HG03565 (cell line): ENCODE results near the gene CNP.

ENCODE experiments used
- ATAC-seq: cut with Tn5 transposase; IDR thresholded peaks from one replicate; pipeline ENCODE4 v1.9.1; 2021; ENCODE audit warnings: mild to moderate bottlenecking, moderate library complexity; ENCODE audit not compliant: unreplicated experiment

Gene CNP

DNA sequence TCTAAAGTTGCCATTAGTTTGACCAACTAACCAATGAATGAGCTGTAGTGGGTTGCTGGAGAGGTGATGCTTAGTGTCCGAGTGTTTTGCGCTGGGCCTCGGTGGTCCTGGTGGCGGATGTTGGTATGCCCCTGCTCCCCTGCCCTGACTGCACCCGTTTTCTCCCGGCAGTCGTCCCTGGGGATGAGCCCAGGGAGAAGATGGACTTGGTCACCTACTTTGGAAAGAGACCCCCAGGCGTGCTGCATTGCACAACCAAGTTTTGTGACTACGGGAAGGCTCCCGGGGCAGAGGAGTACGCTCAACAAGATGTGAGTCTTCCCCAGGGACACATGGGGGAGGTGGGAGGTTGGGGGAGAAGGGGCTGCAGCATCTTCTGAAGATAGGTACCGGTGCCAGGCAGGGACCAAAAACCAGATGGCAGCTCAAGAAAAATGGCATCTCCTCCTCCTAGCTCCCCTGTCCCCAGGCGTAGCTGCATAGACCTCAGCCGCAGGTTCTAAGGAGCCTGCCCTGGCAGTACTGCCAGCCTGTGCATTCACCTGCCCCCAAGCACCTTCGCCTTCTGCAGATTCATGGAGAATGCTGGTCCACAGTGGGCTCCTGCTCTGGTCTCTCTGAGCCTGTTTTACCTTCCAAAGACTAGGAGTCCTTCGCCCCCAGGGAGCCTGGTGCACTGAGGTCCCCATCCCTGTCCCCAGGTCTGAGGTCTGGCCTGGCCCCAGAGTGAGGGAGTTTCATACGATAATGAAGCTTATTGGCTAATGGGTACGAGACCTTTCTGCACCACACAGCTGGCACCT is 5.3 kb downstream of the CNP start:
- no peak for ATAC-seq

DNA sequence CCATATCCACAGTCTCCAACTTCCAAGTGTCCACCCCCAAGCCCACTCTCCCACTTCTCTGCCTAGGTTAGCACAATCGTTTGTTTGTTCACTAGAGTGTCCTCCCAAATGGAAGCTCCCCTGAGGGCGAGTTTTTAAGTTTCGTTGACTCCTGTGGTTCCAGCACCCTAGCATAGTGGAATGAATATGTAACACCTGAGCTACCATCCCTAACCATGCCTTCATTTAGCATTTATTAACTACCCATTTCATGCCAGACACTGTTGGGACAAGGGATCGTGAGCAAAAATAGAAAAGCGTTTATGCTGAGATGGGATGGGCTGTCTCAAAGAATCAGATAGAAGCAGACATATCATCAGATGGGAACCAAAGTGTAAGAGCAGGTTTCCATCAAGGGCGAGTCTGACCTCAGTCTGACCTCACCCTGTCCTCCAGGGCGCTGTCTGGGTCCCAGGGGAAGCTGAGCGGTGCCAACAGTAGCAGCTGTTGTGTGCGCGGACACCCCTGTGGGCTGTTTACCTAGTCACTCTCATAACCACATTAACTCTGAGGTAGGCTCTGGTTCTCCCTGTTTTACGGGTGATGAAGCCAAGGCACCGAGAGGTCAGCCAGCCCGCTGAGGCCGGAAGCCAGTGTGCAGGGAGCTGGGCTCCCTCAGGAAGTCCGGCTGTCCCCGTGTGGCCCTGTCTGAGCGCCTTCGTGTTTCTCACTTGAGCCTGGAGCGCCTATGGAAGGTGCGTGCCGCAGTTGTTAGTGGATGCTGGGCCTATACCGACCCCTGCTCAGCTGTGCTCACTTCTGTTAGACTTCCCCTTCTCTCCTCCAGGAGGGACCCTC is 6.2 kb downstream of the CNP start:
- ATAC-seq, result no peak

DNA sequence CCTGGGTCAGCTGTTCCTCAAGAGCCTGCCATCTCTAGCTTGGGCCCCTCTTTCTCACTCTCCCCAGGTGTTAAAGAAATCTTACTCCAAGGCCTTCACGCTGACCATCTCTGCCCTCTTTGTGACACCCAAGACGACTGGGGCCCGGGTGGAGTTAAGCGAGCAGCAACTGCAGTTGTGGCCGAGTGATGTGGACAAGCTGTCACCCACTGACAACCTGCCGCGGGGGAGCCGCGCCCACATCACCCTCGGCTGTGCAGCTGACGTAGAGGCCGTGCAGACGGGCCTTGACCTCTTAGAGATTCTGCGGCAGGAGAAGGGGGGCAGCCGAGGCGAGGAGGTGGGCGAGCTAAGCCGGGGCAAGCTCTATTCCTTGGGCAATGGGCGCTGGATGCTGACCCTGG is 6.8 kb downstream of the CNP start:
- ATAC-seq, result no peak

DNA sequence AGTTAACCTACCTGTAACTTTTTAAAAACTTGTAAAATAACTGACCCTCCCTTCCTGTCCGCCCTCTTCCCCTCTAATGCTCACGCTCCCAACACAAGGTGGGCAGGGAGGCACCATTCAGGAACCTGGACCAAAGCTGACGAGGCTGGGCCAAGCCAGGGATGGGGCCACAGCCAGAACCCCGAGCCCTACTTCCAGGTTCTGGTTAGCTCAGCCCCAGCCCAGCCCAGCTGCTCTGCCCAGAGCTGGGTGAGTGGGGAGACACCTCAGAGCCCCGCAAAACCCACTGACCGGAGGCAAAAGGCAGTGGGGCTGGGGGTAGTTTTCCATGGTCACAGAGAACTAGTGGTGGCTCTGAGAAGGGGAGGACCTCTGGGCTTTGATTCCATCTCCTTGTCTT is 7.4 kb downstream of the CNP start:
- ATAC-seq, result no peak

DNA sequence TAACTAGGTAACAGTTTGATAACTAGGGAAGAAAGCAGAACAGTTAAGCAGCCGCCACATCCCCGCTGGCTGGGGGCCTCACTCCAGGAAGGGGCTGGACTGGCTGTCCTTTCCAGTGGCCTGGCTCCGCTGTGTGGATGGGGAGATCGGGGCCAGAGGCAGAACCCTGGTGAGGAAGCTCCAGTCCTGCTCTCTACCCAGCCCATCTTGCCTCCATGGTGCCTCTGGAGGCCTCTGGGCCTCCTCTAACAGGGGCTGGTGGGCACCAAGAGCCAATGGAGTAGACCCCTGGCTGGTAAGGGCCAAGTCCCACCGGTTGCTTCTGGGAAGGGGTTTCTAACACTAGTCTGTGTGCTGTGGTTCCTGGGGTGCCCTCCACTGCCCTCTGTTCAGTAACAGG is 8.1 kb downstream of the CNP start:
- no peak for ATAC-seq

DNA sequence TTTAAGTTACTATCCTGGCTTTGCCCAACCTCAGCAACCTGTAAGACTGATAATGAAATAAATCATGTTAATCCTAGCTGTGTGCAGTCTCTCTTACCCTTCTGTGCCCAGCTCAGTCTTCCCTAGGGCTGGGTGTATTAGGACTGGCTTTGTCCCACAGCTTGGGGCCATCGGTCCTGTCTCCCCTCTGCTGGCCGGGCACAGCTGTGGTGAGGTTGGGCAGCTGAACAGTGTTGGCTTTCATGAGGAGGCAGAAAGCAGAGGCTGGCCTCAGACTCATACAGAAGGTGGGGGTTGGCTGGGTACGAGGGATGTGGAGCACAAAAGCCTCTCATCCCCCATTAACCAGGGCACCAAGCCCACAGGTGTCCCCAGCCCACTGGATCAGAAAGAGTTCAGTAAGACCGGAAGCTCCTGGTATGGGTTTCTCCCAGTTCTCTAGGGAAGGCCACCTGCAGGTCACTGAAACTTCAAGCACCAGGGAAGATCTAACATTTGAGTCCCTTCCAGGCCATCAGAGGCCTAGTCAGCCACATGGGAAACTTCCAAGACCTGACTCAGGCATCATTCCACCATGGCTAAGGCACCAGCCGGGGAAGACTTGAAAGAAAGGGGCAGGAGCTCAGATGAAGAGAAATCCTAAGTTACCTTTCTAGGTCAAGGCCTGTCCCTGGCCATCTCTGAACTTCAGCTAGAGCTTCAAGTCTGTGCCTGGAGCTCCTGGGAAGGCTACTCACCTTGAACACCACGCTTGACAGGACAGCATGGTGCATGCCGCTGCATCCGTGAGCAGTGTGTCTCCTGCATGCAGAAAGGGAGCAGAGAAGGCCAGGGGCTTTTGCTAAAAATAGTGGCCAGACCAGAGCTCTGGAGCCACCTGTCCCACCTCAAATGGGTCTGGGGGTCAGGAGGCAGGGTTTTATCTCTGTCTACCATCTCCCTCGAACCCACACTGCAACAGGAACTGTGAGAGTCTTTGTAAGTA is 8.8 kb downstream of the CNP start:
- ATAC-seq, result no peak

DNA sequence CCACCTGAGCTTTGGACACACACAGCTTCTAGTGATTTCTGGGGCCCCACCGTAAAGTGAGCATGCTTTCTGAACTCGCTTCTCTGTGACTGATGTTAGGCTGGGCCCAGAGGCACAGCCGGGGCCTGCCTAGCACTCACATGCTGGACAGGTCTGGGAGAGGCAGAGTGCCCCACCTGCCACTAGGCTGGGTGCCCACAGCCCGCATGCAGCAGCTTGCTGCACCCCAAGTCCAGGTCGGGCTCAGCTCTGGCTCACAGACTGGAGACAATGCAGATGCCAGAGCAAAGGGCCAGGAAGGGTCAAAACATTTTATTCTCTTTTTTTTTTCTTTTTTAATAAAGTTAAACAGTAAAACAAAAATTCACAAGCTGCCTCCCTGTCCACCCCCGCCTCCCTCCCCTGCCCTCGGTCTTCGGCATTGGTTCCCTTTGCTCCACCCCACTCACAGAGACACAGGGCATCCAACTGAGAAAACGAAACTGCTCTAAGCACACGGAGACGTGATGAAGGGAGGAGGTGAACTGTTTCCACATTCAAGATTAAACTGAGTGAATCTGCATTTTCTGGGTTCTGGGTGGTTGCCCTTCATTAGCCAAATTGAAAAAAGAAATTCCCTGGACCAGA is 9.7 kb downstream of the CNP start:
- ATAC-seq, result no peak

DNA sequence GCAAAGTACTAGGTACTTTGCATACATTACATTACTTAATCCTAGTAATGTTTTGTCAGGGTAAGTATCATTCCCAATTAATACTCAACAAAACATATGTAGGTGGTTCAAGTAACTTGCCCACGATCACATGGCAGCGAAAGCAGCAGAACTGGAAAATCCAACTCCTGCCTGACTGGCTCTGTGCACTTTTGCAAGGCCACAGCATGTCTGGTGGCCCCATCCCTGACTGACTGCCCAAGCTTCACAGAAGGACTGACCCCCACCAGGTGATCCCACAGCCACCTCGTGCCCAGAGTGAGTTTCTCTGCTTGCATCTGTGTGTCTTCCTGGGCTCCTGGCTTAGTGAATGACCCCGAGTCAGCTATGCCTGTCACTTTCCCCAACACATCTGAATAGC is 11.4 kb downstream of the CNP start:
- no peak for ATAC-seq

DNA sequence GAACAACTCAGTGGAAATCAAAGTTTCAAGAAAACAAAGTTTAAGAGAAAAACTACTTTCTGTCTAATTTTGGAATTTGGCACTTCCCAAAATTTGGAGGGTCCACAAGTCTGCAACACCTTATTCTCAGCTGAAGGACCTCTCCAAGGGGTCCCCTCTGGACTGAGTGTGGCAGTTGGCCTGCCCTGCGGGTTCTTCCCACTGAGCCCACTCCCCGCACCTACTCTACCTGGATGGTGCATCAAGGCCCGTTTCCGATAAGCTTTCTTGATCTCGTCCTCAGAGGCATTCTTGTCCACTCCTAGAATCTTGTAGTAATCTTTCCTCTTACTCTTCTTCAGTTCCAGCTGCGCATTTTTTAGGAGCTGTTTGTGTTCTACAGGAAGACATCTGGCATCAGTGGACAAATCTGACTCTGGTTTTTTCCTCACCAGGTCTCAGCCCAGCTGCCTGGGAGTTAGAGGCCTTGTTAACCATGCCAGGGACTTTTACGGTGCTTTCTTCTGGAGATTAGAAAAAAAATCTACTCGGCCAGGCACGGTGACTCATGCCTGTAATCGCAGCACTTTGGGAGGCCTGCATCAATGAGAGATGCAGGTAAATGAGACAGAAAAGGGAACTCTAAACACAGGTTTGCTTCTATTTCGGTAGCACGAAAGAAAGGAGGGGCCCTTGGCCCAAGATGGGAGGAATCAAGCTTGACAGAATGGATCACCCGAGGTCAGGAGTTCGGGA is 15.6 kb downstream of the CNP start:
- no peak for ATAC-seq

DNA sequence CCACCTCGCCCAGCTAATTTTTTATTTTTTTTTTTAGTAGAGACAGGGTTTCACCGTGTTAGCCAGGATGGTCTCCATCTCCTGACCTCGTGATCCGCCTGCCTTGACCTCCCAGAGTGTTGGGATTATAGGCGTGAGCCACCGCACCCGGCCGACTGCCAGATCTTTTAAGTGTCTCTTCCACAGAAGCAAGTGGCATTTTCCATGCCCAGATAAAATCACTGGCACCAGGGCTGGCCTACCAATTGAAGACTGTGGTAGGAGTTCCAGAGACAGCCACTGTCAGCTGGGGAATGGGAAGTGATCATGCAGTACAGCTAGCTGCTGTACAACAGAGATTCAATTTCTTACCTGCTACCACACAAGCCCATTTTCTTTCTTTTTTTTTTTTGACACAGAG is 17.9 kb downstream of the CNP start:
- ATAC-seq, result no peak

DNA sequence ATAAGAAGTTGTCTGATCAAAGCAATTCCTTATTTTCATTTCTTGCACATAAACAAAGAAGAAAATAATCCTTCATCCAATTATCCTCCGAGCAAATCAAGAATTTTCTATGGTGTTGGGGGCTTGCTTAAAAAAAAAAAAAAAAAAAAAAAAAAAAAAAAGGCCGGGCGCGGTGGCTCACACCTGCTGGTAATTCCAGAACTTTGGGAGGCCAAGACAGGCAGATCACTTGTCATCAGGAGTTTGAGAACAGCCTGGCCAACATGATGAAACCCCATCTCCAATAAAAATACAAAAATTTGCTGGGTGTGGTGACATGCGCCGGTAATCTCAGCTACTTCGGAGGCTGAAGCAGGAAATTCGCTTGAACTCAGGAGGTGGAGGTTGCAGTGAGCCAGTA is 19.3 kb downstream of the CNP start:
- ATAC-seq, result no peak

DNA sequence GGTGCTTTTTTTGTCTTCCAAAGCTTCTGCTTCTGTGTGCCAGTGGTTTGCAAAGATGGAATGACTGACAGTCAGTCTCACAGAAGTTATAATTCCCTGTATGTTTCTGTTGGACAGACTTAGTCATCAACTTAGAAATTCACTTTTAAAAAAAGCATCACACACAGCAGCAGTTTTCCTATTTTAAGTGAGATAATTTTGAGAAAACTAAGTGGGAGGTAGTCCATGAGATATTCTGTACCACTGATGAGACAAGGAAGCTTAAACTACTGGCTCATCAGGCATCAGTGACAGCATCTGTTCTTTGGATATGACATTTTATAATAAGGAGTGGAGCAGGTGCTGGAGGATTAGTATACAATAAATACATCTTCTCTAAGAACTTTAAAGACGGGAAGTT is 20.0 kb downstream of the CNP start:
- no peak for ATAC-seq

DNA sequence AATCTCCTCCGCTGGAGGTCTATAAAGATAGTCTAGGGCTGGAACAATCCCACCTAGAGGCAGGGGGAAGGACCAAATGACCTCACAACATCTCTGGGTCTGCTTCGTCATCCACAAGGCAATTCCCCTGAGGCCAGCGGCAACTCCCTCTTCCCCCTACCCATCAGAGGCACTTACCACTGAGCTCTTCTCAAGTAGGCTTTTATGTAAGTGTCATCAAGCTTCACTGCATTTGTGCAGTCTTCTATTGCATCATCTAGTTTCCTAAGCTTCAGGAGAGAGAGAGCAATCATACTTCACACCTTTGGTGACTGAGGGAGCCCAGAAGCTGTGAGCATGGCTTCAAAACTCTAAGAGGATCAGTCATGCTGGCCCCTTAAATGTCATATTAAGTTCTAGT is 21.0 kb downstream of the CNP start:
- no peak for ATAC-seq

DNA sequence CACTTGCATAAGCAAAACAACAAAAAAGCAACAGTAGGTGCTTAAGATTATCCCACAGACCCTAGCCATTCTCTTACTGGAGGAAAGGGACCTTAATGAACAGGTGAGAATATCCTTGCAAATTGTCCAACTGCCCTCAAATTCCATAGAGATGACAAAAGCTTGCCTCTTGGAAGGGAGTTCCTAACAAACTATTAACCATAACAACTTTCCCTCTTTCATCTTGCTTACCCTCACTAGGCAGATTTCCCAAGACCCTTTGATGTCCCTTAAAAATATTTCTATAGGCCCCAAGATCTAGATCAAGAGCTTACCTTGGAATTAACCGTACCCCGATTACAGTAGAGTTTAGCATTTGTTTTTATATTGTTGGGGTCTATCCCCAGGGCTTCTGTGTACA is 21.8 kb downstream of the CNP start:
- no peak for ATAC-seq

DNA sequence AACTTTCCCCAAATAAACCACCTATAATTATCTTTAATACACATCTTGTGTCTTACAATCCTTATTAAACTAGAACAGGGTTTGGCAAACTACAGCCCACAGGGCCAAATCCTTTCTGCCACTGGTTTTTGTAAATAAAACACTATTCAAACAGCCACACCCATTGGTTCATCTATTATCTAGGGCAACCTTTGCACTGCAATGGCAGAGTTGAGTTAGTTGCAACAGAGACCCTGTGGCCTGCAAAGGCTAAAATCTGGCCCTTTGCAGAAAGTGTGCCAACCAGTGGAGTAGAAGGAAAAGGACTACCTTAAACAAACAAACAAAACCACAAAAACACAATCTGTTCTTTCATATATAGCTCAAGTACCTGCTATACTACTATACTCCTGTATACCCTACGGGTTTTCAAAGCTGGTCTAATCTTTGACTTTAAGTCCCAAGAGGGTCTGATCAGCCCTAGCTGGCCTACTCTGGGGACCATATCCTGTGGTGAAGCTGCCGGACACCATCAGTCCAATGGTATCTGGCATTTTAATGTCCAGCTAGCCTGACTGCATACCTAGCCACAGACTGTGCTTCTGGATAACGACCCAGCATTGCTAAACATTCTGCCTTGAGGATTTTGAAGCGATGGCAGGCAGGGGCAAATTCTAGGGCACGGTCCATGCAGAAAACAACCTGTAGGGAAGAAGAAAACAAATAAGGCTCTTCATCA is 23.3 kb downstream of the CNP start:
- ATAC-seq, result no peak

DNA sequence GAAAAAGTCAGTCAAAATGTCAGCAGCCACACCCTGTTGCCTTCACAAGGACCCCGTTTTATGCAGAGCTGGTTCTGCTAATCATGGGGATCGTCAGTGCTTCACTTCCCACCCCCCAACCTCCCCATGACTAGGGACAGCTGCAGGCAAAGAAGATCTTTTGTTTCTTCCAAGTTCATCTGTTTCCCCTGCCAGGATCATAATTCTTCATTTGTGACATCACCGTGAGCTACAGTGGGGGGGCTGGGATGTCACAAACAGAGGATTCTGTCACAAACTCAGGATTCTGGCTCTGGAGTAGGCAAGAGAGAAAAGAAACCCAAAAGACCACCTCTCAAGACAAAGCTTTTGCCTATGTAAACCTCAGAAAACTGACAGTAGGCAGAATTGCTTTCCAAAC is 26.0 kb downstream of the CNP start:
- ATAC-seq, result no peak

DNA sequence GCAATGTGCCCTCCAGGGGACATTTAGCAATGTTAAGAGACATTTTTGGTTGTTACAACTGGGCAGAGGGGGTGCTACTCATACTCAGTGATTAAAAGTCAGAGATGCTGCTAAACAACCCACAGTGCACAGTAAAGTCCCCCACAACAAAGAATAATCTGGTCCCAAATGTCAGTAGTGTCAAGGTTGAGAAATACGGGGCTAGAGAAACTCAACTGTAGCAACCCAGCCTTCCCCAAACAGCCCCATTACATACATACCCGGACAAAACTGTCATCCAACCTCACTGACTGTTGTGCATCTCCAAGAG is 30.2 kb downstream of the CNP start:
- no peak for ATAC-seq

DNA sequence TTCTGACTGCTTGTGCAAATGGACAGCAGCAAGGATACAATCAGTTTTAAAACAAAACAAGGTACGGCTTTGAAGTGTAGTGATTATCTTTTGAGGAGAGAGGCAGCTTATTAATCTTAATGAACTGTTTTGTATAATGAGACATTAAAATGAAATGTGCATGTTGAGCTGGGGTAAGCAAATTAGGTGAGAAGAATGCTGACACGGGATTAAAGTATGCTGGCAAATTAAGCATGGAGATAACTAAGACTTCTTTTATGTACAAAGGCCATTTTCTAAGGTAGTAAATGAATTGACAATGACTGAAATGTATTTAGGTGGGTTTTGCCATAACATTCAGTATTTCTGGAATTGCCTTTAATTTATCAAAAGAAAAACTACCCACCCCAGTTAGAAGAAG is 31.9 kb downstream of the CNP start:
- no peak for ATAC-seq

DNA sequence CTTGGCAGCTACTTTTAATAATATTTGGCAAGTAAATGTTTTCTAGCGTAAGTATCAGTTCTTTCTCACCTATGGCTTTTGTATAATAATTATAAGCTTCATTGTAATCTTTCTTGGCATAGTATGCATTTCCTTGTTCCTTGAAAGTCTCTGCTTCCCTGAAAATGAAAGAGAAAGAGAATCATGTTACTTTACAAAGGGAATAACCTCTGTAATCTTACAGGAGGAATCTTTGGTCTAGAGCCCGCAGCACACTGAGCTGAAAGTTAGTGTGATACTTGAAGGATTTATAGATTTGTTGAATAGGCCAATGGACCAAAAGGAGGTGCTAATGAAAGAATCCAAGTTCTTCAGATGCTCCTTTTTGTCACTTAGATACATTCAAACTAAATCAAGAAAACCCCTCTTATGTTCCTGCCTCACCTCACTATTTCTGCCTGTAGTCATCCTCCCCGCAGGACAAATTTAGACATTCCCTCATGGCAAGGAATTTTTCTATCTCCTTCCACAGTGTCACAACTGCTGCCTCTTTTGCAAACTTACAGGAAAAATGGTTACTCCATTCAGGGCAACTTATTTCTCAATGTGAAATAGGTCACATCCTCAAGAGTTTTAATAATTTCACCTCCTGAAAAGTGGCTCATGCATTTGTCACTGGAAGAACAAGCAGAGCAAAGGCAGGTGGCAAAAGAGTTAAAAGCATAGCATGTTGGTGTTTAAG is 34.0 kb downstream of the CNP start:
- no peak for ATAC-seq
